GM18861 (cell line): ENCODE measurements around the gene CPNE4.

Source experiments
- ATAC-seq: cut with Tn5 transposase; IDR thresholded peaks from one replicate; pipeline ENCODE4 v1.9.1; 2021; ENCODE audit not compliant: unreplicated experiment

Gene CPNE4

GRCh38 chr3:131616719-131617118 lies 418.1 kb downstream of the CPNE4 start:
- no peak for ATAC-seq

DNA sequence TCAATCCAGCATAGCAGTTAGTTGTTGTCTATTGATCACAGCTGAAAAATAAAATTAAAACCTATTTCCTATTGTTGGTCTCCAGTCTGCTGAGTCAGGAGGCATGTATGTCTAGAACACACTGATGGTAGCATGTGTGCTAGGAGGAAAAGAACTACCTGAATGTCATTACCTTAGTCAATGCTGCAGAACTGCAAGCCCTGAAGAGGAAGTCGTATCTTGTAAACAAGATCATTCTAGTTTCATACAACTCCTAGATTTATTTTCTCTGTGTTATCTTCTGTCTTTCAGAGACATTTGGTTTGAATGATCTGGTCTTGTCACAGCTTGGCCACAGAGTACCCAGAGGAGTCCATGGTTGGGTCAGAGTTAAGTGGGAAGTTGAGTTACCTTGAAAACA lies 422.1 kb downstream of the CPNE4 start:
- ATAC-seq: no peak

DNA sequence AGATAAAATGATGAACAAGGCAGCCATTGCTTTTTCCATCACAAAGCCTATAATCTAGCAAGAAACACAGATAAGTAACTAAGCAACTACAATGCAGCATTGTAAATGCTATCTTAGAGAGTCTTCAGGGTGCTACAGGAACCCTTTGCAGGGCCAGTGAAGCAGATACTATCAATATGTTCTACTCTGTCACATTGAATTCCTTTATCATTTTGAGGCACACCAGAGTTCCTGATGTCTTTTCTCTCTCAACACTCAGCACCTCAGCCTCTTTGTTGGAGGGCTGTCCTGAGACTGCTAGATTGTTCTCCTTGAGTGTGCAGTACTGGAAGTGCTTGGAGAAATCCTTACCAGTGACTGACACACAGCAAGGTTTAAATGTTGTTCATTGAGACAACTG lies 424.6 kb downstream of the CPNE4 start:
- ATAC-seq: no peak

DNA sequence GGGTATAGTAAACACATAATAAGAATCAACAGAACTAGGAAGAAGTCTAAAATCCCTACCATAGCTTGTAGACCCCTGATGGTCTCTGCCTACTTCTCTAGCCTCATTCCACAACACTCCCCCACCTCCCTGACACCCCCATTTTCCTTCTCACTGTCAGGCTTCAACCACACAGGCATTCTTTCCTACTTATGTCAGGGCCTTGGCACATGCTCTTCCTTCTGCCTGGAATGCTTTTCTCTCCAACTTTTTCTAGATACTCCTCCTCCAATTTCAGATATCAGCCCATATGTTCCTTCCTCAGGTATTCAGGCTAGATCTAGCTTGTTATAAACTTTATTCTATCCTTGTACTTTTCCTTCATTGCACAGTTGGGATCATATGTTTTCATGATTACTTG lies 426.1 kb downstream of the CPNE4 start:
- no peak for ATAC-seq

DNA sequence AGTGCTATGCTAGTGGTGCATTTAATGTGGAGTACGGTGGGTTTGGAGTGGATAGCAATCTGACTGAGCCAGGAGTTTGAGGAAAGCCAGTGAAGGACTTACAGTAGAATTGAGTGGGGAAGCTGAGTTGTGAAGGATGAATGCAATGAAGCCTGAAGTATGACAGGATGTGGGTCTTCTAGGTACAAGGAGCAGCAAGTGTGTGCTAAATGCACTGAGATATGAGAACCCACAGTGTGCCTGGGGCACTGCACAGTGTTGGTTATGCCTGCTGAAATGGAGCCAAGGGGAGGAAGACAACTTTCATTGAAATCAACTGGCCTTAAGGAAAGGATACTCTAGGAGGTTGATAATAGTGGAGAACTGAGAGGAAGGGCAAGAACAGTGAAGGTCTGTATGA lies 426.5 kb downstream of the CPNE4 start:
- peak; percentile 87 for ATAC-seq

- ATAC-seq: no peak
These were observed 428.9 kb downstream of the CPNE4 start for GRCh38 chr3:131605916-131606315.

DNA sequence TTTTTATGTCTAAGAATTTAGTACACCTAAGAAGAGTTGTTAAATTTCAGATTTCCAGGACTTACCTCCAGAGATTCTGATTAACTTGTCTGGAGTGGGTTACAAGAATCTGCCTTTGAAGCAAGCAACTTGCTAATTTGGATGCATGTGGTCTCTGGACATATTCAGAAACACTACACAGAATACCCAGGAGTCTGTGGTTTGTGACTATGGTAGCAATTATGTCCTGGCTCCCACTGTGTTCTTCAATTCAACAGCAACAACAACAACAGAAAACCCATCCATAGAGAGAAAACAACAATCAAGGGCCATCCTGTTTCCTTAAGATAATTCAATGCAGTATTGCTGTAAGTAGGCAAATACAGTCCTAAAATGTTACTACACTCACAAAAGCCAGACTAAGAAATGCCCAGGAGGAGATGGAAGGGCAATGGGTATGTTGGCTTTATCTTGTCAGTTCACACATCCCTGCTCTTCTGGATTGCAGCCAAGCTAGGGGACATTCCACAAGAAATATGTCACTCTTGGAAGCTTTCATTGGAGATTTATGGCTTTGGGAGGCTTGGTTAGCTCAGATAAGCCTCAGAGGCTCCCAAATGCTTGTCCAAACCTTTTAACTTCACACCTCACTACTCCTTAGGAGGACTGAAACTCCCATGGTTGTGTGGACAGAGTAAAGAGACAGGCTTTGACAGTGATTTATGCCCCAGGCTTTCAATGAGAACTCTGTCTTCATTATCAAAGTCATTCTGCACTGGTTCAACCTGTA lies 432.6 kb downstream of the CPNE4 start:
- no peak for ATAC-seq

GRCh38 chr3:131597816-131598215 lies 437.0 kb downstream of the CPNE4 start:
- ATAC-seq: no peak

DNA sequence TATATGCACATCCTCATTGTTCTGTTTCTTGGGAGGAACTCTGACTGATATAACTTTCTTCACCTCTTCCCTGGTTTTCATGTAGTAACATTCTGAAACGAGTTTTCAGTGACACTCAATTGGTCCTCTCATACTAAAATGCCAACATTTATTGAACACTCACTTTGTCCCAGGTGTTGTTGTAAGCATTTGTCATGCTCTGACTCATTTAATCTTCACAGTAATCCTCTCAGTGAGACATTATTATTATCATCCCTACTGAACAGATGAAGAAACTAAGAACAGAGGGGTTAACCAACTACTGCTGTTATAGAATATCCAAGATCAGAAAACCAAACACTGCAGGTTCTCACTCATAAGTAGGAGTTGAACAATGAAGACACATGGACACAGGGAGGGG lies 437.9 kb downstream of the CPNE4 start:
- ATAC-seq: no peak

DNA sequence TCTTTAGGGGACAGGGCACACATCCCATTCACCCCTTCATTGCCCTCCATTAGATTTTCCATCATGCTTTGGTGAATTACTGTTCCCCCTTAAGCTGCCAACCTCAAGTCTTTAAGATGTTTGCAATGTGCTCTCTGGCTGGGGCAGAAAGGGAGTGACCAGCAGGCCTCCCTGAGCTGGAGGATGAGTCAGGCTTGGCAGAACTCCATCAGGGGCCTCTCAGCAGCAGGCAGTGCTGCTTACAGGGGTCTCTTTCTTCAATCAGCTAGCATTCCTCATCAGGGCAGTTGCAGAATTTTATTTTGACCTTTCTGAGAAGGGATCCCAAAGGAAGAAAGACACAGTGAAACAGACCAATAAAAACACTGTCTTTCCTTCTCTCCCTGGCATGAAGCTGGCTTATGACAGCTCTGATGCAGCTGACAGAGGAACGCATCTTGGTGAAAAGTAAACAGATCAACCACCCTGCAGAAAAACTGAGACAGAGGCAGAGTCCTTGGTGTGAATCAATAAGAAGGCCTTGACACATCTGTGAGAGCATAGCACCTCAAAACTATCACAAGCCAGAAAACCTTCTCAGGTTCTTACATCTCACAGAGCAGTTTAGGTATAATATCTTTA lies 443.3 kb downstream of the CPNE4 start:
- ATAC-seq: no peak

GRCh38 chr3:131586277-131586676 lies 448.5 kb downstream of the CPNE4 start:
- no peak for ATAC-seq

DNA sequence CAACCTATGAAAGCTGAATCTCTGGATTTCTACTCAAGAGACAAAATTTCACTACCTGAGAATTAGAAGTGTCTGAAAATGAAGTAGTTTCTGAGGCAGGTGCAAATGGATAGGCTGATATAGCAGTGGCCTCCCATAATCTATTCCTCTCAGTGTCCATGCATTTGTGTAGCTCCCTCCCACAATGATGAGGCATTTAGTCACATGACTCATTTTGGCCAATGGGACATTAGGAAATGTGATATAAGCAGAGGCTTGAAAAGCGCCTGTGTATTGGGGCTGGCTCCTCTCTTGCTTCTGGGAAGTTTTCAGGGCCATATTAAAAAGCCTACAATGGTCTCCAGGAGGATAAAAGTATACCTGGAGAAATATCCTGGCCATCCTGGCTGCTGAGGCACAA lies 452.4 kb downstream of the CPNE4 start:
- ATAC-seq: no peak

GRCh38 chr3:131568460-131568859 lies 466.4 kb downstream of the CPNE4 start:
- ATAC-seq: no peak

DNA sequence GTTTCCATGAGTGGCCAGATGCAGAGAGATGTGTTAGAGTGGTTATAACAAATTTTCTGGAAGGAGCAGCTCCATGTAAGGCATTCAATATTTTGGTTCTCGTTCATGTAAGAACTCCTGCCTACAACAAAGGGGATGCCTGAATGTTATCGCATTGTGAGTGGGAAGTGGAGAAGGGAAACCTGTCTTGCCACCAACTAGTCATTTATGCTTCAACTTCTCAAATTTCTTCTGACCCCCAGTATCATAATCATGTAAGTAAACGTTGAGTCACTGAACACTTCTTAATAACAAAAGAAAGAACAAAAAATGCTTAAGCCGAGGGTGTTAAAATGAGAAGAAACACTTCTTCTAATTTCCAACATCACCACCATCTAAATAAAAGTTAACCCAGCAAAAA lies 470.0 kb downstream of the CPNE4 start:
- no peak for ATAC-seq

GRCh38 chr3:131561511-131561910 lies 473.3 kb downstream of the CPNE4 start:
- no peak for ATAC-seq

- ATAC-seq: no peak
These were observed 474.0 kb downstream of the CPNE4 start for GRCh38 chr3:131560795-131561194.

DNA sequence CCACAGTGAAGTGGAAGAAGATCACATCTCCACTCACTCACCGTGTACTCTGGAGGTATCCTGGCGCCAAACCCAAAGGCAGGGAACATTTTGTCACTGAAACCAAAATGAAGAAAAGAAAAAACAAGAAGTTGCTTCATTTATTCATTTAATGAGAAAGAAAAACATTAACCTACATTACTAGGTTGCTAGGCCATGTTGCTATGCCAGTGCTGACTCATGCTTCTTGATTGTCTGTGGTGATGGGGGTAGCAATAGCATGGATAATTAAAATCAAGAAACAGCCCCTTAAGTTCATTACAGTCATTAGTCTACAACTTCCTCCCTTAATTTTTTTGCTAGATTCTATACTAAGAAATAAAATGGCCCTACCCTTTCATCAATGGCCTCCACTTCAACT lies 479.4 kb downstream of the CPNE4 start:
- no peak for ATAC-seq

GRCh38 chr3:131553495-131554247 lies 481.1 kb downstream of the CPNE4 start:
- ATAC-seq: peak; percentile 94

DNA sequence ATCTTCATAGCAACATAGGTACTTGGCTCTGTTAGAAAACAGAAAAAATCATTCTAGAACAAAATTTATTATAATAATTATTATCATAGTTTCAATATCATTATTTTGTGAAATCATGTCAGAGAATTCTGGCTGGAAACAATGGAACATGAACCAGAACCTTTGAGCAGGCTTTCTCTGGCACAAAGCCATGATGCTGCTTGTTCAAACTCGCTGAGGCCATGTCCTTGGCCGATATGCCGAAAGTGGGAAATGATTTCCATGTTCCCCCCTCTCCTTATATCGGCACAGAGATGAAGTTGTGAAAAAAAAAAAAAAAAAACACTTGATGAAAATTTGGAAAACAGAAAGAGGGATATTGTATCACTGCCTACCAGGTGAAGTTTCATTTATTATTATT lies 483.1 kb downstream of the CPNE4 start:
- ATAC-seq: no peak

- ATAC-seq: no peak
These were observed 484.0 kb downstream of the CPNE4 start for GRCh38 chr3:131550562-131551465.

DNA sequence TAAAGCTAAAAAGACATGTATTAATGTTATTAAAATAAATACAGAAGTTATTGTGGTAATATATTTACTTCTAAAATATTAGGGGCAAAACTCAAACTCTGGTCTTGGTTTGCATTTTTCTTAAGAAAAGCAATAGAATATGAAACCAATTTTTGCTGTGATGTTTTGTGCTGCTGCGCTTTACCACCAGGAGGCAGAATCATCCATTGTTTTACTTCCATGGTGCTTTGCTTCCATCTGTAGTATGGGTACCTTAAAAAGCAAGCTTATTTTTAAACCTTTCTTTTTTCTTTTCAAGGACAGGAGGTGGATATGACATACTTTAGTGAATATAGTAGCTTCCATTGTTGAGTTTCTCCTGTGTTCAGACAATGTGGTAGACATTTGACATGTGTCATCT lies 485.5 kb downstream of the CPNE4 start:
- no peak for ATAC-seq
